ENCODE measurements around the gene IPO4. TPM values are rescaled to one million over a fixed set of nuclear protein-coding genes. Genes with fewer than 3 reads are reported as not detected.

IPO4 gene
- total and polyA plus RNA-seq, 9 donors = 5.6 to 50.9 (median 33.5) TPM

GRCh38 chr14:24162093-24162492 is 26.5 kb downstream of the IPO4 start:
- Histone ChIP-seq H3K27me3 (no peaks in the 10 kb centered on the region), H3K9me3 (no peaks in the 10 kb centered on the region), H3K36me3 (no peaks in the 10 kb centered on the region), H3K27ac (peak overlapping the region; percentile 71 to 84), H3K4me1 (ENCODE audit: insufficient read depth) (peaks cover 8% of the 10 kb centered on the region), H3K4me3 (peak overlapping the region; percentile 84)
- peak in 1 of 5 donors; percentile 42 for DNase-seq
- WGBS, 3 donors = 2 to 9% (median 3%) methylated on average over 8 of the region's 8 CpGs
- intact Hi-C loops (cut with DNase I) = loop anchor here in 1 of 4 donors (5.0 kb wide), 1 partner anchor 105 kb away; no protein-coding TSS in a partner anchor
- TF ChIP-seq EP300 (IDR thresholded peaks at IDR 0.05) (no peak), POLR2A (IDR thresholded peaks at IDR 0.05) (no peak), CTCF (IDR thresholded peaks at IDR 0.05) (no peak)

GRCh38 chr14:24160850-24161804 is 27.5 kb downstream of the IPO4 start, which contains the start of gene IRF9:
IRF9 (plus strand) TSS chr14:24161265; CDS start chr14:24162145, 880 bp downstream.
- H3K27me3 ChIP-seq = no peaks in the 10 kb centered on the region
- peaks cover 8% of the 10 kb centered on the region for H3K4me1 ChIP-seq (ENCODE audit: insufficient read depth)
- H3K36me3 ChIP-seq = no peaks in the 10 kb centered on the region
- H3K4me3 ChIP-seq = peak within 1 kb of the TSS; percentile 84
- peak within 1 kb of the TSS; percentile 71 to 84 for H3K27ac ChIP-seq
- 0 to 2% (median 0%) methylated on average over 12 of the region's 12 CpGs for WGBS, 3 donors
- DNase-seq = peak; percentile 93 to 96 (median 96)
- intact Hi-C loops (cut with DNase I) = loop anchor here in 1 of 4 donors (5.0 kb wide), 1 partner anchor 104 kb away; no protein-coding TSS in a partner anchor
- TF ChIP-seq POLR2A (IDR thresholded peaks at IDR 0.05) = peak; percentile 51
- TF ChIP-seq CTCF (IDR thresholded peaks at IDR 0.05) = peak; percentile 96 to 99 (median 97)
- TF ChIP-seq EP300 (IDR thresholded peaks at IDR 0.05) = peak; percentile 73
- no peaks in the 10 kb centered on the region for H3K9me3 ChIP-seq

GRCh38 chr14:24160499-24160849 is 28.1 kb downstream of the IPO4 start:
- H3K9me3 ChIP-seq = no peaks in the 10 kb centered on the region
- 79 to 89% (median 84%) methylated on average over 4 of the region's 4 CpGs for WGBS, 3 donors
- no peak for DNase-seq
- TF ChIP-seq POLR2A (IDR thresholded peaks at IDR 0.05) (no peak), EP300 (IDR thresholded peaks at IDR 0.05) (no peak), CTCF (IDR thresholded peaks at IDR 0.05) (no peak)
- intact Hi-C loops (cut with DNase I) = loop anchor here in 1 of 4 donors (5.0 kb wide), 1 partner anchor 103 kb away; no protein-coding TSS in a partner anchor
- peak overlapping the region; percentile 71 to 84 for H3K27ac ChIP-seq
- H3K4me3 ChIP-seq = no peak overlapping the region
- no peaks in the 10 kb centered on the region for H3K27me3 ChIP-seq
- H3K36me3 ChIP-seq = no peaks in the 10 kb centered on the region
- peaks cover 8% of the 10 kb centered on the region for H3K4me1 ChIP-seq (ENCODE audit: insufficient read depth)

GRCh38 chr14:24159777-24160498 is 28.7 kb downstream of the IPO4 start:
- Histone ChIP-seq H3K4me1 (ENCODE audit: insufficient read depth) (peaks cover 8% of the 10 kb centered on the region), H3K36me3 (no peaks in the 10 kb centered on the region), H3K27me3 (no peaks in the 10 kb centered on the region), H3K9me3 (no peaks in the 10 kb centered on the region), H3K4me3 (no peak overlapping the region), H3K27ac (peak overlapping the region in 1 of 2 donors; percentile 84)
- intact Hi-C loops (cut with DNase I) = loop anchor here in 1 of 4 donors (5.0 kb wide), 1 partner anchor 103 kb away; no protein-coding TSS in a partner anchor
- TF ChIP-seq CTCF (IDR thresholded peaks at IDR 0.05) (no peak), EP300 (IDR thresholded peaks at IDR 0.05) (no peak), POLR2A (IDR thresholded peaks at IDR 0.05) (no peak)
- WGBS, 3 donors = 82 to 86% (median 83%) methylated on average over 11 of the region's 11 CpGs
- no peak for DNase-seq

All from ovary (tissue), 9 donors.